ENCODE results near the gene PRR23C. TPM values are rescaled to one million over a fixed set of nuclear protein-coding genes. Genes with fewer than 3 reads are reported as not detected.

PRR23C gene
- total and polyA plus RNA-seq, 4 donors = not detected

DNA sequence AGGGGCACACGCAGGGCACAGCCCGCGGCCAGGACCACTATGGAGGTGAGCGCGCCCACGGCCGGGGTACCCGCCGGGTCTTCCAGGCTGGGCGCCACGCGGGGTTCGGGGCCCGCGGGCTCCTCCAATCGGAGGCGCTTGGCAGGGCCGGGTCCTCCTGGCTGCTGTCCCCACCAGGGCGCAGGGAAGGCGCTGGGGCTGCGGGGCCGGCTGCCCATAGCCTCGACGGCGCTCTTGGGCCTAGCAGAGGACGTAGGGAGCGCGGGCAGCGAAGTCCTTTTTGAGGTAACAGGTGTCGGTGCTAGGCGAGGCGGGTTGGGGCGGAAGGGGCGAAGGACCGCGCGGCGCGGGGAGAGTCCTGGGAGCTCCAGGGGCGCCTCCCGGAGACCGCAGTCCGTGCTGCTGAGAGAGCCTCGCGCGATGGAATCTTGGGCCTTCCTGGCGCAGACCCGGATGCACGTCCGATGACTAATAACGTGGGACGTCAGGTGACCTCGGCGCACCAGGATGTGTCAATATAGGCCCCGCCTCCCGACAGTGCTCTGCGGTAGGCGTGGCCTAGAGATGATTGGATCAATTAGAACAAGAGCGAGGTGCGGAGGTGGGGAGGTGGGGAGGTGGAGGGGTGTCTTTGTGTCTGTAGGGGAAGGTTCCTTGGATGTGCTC, 38.5 kb downstream of the PRR23C start, which contains the start of gene PRR23A:
TSS of gene PRR23A (minus strand) at position 218 of the 666 bp plus-strand sequence. CDS start at position 218, 0 bp downstream.
- H3K4me1 ChIP-seq (ENCODE audit: control insufficient read depth in 4 of 4, insufficient read depth in 4 of 4, low read length in 3 of 4) = no peaks in the 10 kb centered on the region
- TF ChIP-seq SP1 (IDR thresholded peaks at IDR 0.05) = no peak
- TF ChIP-seq, protein P1, sequence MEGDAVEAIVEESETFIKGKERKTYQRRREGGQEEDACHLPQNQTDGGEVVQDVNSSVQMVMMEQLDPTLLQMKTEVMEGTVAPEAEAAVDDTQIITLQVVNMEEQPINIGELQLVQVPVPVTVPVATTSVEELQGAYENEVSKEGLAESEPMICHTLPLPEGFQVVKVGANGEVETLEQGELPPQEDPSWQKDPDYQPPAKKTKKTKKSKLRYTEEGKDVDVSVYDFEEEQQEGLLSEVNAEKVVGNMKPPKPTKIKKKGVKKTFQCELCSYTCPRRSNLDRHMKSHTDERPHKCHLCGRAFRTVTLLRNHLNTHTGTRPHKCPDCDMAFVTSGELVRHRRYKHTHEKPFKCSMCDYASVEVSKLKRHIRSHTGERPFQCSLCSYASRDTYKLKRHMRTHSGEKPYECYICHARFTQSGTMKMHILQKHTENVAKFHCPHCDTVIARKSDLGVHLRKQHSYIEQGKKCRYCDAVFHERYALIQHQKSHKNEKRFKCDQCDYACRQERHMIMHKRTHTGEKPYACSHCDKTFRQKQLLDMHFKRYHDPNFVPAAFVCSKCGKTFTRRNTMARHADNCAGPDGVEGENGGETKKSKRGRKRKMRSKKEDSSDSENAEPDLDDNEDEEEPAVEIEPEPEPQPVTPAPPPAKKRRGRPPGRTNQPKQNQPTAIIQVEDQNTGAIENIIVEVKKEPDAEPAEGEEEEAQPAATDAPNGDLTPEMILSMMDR (IDR thresholded peaks at IDR 0.05; ENCODE audit: low read depth, low read length, missing input control) = no peak
- no peak for TF ChIP-seq GABPA (IDR thresholded peaks at IDR 0.05 in 1 of 2, conservative IDR thresholded peaks at IDR 0.05 in 1 of 2)
- no peak for TF ChIP-seq HNF4G (IDR thresholded peaks at IDR 0.05)
- no peak for TF ChIP-seq RXRA (IDR thresholded peaks at IDR 0.05)
- no peak for TF ChIP-seq NR2F2 (IDR thresholded peaks at IDR 0.05)
- TF ChIP-seq FOXA1 (IDR thresholded peaks at IDR 0.05) = no peak
- TF ChIP-seq, protein P2, sequence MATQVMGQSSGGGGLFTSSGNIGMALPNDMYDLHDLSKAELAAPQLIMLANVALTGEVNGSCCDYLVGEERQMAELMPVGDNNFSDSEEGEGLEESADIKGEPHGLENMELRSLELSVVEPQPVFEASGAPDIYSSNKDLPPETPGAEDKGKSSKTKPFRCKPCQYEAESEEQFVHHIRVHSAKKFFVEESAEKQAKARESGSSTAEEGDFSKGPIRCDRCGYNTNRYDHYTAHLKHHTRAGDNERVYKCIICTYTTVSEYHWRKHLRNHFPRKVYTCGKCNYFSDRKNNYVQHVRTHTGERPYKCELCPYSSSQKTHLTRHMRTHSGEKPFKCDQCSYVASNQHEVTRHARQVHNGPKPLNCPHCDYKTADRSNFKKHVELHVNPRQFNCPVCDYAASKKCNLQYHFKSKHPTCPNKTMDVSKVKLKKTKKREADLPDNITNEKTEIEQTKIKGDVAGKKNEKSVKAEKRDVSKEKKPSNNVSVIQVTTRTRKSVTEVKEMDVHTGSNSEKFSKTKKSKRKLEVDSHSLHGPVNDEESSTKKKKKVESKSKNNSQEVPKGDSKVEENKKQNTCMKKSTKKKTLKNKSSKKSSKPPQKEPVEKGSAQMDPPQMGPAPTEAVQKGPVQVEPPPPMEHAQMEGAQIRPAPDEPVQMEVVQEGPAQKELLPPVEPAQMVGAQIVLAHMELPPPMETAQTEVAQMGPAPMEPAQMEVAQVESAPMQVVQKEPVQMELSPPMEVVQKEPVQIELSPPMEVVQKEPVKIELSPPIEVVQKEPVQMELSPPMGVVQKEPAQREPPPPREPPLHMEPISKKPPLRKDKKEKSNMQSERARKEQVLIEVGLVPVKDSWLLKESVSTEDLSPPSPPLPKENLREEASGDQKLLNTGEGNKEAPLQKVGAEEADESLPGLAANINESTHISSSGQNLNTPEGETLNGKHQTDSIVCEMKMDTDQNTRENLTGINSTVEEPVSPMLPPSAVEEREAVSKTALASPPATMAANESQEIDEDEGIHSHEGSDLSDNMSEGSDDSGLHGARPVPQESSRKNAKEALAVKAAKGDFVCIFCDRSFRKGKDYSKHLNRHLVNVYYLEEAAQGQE (IDR thresholded peaks at IDR 0.05) = no peak
- TF ChIP-seq, protein P3, sequence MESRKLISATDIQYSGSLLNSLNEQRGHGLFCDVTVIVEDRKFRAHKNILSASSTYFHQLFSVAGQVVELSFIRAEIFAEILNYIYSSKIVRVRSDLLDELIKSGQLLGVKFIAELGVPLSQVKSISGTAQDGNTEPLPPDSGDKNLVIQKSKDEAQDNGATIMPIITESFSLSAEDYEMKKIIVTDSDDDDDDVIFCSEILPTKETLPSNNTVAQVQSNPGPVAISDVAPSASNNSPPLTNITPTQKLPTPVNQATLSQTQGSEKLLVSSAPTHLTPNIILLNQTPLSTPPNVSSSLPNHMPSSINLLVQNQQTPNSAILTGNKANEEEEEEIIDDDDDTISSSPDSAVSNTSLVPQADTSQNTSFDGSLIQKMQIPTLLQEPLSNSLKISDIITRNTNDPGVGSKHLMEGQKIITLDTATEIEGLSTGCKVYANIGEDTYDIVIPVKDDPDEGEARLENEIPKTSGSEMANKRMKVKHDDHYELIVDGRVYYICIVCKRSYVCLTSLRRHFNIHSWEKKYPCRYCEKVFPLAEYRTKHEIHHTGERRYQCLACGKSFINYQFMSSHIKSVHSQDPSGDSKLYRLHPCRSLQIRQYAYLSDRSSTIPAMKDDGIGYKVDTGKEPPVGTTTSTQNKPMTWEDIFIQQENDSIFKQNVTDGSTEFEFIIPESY (IDR thresholded peaks at IDR 0.05) = no peak
- TF ChIP-seq, protein P4, sequence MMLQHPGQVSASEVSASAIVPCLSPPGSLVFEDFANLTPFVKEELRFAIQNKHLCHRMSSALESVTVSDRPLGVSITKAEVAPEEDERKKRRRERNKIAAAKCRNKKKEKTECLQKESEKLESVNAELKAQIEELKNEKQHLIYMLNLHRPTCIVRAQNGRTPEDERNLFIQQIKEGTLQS (IDR thresholded peaks at IDR 0.05) = no peak
- no peak for TF ChIP-seq EGR1 (IDR thresholded peaks at IDR 0.05; ENCODE audit: low read depth in 2 of 2)
- no peak for TF ChIP-seq FOXA2 (IDR thresholded peaks at IDR 0.05)
- TF ChIP-seq RAD21 (IDR thresholded peaks at IDR 0.05) = no peak
- no peak for TF ChIP-seq HNF4A (conservative IDR thresholded peaks at IDR 0.05)
- TF ChIP-seq YY1 (IDR thresholded peaks at IDR 0.05) = no peak
- no peak within 1 kb of the TSS for H3K4me3 ChIP-seq (ENCODE audit: low read depth in 1 of 3, low read length in 3 of 3)
- peaks cover 0 to 8% (median 4%) of the 10 kb centered on the region in 4 donors for H3K9me3 ChIP-seq (ENCODE audit: control insufficient read depth in 4 of 4, low read length in 3 of 4)
- H3K36me3 ChIP-seq (ENCODE audit: control insufficient read depth in 4 of 4, insufficient read depth in 3 of 4, low read depth in 1 of 4, low read length in 3 of 4) = no peaks in the 10 kb centered on the region
- no peak within 1 kb of the TSS for H3K9ac ChIP-seq (ENCODE audit: low read depth in 1 of 2, low read length in 2 of 2)
- WGBS = 57% methylated on average over 60 of the region's 60 CpGs
- no peak within 1 kb of the TSS for H3K27ac ChIP-seq (ENCODE audit: low read depth in 1 of 2, low read length in 2 of 2)
- DNase-seq (ENCODE audit: low spot score) = no peak
- H3K27me3 ChIP-seq (ENCODE audit: control insufficient read depth in 4 of 4, insufficient read depth in 4 of 4, low read length in 3 of 4) = peaks cover 0 to 2% (median 0%) of the 10 kb centered on the region in 4 donors

All from liver (tissue), 9 donors.